ENCODE results near the gene GFAP.

GFAP gene

GRCh38 chr17:44862278-44862914 lies 52.9 kb downstream of the GFAP start:
- DNase-seq (ENCODE audit: low spot score), result no peak

GRCh38 chr17:44859701-44860100 lies 55.6 kb downstream of the GFAP start:
- DNase-seq (ENCODE audit: low spot score), result no peak

DNA sequence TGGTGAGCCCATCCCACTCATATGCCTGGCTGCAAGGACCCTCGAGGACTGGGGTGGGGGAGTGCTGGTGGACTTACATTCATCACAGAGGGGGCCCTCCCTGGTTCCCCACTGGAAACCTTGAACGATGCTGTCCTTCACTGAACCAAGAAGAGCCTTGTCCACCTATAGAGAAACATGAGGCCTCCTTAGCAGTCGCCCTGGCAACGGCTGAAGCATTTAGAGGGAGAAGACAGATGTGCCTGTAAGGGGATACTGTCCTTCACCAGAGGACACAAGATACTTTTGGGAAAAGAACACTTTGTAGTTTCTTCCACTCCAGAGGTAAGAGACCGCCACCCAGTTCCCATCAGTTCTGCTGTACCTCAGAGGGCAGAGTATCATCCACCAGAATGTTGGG lies 61.1 kb downstream of the GFAP start:
- DNase-seq (ENCODE audit: low spot score), result no peak

All from D341Med (cell line).